UCSD-AML1 (cell line): ENCODE data around the gene AP1B1.
"Not testable (repeated sequence)": the region's sequence is repeated elsewhere in the genome, so short reads cannot be mapped to it uniquely, and the experiment has no call there.

ENCODE experiments used
- DNase-seq: peaks from one replicate; lab custom pipeline; 2025; ENCODE audit not compliant: unreplicated experiment; lab: John Stamatoyannopoulos, UW

Gene AP1B1

DNA sequence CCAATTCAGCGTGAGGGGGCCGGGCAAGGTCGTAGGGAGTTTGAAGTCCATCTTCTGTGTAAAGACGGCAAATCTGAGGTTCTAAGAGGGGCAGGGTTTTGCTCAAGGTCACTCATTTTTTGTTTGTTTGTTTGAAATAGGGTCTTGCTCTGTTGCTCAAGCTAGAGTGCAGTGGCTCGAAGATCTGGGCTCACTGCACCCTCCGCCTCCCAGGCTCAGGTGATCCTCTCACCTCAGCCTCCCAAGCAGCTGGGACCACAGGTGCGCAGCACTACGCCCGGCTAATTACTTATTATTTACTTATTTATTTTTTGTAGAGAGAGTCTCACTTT, 355 bp upstream of the AP1B1 start:
- no peak for DNase-seq

- DNase-seq, result no peak
These were observed 1.7 kb downstream of the AP1B1 start for GRCh38 chr22:29386708-29387107.

- peak; percentile 35 for DNase-seq
These were observed 2.6 kb downstream of the AP1B1 start for GRCh38 chr22:29385748-29386147.

GRCh38 chr22:29385151-29385704, 3.1 kb downstream of the AP1B1 start:
- DNase-seq, result no peak

DNA sequence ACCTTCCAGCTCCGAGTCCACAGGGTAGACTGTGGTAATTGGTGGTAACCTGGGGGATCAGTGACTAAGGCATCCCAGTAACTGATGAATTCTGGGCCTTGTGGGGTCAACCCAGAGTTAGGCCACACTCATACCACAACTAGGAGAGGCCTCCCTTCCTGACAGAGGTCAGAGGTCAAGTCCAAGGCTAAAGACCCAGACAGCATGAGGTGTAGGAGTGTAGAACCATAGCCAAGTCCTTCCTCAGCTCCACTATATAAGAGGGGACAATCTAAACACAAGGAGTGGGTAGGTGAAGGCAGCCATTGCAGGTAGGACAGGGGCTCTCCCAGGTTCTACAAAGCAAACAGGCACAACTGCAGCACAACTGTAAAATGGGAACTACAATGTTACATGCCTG, 4.6 kb downstream of the AP1B1 start:
- no peak for DNase-seq

GRCh38 chr22:29382580-29383302, 5.6 kb downstream of the AP1B1 start:
- DNase-seq, result no peak

GRCh38 chr22:29380856-29381255, 7.5 kb downstream of the AP1B1 start:
- DNase-seq, result no peak

DNA sequence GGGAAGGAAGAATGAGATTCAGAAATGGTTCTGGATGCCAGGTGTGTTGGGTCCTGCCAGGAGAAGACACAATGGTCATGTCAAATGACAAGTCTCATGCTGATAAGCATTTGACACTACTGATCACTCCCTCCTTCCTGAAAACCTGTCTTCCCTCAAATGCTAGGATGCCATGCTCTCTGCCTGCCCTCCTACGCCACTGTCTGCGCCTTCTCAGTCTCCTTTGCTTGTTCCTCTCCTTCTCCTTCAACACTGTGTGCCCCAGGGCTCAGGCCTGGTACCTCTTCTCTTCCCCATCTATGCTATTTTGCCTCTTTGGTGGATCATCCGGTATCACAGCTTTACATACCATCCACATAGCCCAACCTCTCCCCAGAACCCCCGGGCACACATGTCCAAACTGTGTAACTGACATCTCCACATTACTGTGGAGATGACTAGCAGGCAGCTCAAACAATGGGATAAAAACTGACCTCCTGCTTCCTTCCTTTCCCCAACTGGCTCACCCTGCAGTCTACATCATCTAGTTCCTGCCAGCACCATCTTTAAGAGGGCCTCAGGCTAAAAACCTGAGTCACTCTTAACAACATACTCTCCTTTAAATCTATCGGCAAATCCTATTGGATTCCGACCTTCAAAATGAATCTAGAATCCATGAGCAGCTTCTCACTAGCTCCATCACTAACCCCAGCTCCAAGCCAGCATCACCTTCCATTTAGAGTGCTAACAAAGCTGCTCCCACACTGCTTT, 8.2 kb downstream of the AP1B1 start:
- no peak for DNase-seq

DNA sequence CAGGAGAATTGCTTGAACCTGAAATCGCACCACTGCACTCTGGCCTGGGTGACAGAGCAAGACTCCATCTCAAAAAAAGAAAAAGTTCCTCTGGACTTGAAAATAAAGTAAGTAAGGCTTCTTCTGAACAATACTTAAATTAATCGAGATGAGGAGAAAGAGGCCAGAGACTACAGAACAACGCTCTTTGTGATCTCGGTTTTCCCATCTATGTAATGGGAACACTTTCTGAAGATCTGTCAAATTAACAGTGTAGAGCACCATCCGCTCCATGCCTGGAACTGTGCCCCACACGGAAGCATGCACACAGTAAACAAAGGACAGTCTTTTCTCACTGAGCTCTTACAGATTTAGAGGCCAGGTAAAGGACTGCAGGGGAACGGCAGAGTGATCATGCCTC, 9.1 kb downstream of the AP1B1 start:
- DNase-seq, result no peak

DNA sequence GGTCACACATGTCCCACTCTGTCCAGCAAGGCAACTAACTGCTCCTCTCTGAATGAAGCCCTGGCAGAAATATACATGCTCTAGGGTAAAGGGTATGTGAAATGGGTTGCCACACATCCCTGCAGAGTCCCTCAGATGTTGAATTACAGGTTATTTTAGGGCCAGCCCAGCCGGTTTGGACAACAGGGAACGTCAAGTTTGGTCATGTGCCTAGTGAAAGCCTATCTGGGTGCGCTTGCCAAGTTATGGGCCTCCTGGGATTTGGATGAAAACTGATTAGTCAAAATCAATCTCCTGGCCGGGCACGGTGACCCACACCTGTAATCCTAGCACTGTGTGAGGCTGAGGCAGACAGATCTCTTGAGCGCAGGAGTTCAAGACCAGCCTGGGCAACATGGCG, 10.4 kb downstream of the AP1B1 start:
- DNase-seq, result no peak

DNA sequence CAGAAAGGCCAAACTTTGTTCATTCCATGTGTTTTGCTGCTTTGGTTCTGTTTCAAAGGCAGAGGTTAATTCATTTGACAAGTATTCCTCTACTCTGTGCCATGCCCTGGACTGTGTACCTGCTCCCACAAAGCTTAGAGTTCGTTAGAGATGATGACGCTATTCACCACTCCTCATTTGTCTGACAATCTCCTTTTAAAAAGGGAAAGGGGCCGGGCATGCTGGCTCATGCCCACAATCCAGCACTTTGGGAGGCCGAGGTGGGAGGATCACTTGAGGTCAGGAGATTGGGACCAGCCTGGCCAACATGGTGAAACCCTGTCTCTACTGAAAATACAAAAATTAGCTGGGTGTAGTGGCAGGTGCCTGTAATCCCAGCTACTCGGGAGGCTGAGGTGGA, 11.7 kb downstream of the AP1B1 start:
- DNase-seq, result not testable (repeated sequence)

DNA sequence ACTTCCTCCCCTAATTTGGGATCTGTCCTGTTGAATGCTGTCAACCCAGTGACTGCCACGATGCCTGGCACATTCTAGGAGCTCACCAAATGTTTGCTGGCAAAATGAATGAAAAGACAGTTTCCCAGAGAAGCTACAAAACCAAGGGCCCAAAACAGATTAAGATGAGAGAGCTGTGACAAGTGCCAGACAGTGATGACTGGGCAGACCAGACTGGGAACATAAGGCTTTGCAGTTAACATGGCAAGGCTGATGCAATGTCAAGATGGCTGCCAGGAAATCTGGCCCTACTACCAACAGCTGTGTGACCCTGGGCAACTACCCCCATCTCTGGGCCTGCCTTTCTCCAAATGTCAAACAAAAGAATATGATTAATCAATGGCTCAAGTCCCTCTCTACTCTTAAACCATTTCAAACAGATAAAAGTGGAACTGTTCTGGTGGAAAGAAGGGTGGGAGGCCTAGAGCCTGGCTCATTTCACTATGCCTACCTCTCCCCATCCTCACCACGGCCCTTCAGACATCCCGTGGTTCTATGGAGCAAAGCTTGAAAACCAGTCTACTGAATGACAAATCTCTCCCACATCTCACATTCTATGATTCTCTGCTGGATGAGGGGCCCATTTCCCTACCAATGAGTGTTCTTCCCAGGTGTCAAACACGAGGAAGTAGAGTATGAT, 12.8 kb downstream of the AP1B1 start:
- no peak for DNase-seq

GRCh38 chr22:29374806-29375205, 13.6 kb downstream of the AP1B1 start:
- DNase-seq, result not testable (repeated sequence)

- no peak for DNase-seq
These were observed 14.0 kb downstream of the AP1B1 start for GRCh38 chr22:29374401-29374800.

DNA sequence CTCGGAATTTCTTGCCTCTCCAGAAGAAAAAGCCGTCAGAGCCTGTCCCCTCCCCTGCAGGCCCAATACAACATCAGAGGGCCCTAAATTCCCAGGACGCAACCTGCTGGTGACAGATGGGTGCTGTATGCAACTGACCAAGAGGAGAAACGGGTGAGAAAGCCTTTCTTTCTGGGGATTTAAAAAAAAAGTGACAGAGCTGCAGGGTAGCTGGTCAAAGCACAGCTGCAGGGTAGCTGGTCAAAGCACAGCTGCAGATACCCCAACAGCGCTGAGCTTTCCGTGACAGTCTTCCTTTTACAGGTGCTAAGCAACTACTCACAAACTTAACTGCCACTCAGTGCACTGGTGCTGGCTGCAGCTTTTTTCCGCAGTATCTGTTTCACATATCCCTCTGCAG, 17.8 kb downstream of the AP1B1 start:
- no peak for DNase-seq

GRCh38 chr22:29369460-29369859, 18.9 kb downstream of the AP1B1 start:
- peak; percentile 44 for DNase-seq

GRCh38 chr22:29359469-29359868, 28.9 kb downstream of the AP1B1 start:
- DNase-seq, result no peak

DNA sequence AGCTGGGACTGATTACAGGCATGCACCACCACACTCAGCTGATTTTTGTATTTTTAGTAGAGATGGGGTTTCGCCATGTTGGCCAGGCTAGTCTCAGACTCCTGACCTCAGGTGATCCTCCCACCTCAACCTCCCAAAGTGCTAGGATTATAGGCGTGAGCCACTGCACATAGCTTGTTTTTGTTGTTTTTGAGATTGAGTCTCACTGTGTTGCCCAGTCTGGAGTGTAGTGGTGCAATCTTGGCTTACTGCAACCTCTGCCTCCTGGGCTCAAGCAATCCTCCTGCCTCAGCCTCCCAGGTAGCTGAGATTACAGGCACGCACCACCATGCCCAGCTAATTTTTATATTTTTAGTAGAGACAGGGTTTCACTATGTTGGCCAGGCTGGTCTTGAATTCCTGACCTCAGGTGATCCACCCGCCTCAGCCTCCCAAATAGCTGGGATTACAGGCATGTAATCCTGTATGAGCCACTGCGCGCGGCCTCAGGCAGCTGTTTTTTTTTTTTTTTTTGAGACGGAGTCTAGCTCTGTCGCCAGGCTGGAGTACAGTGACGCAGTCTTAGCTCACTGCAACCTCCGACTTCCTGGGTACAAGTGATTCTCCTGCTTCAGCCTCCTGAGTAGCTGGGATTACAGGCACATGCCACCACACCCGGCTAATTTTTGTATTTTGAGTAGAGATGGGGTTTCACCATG, 31.0 kb downstream of the AP1B1 start:
- DNase-seq, result not testable (repeated sequence)

DNA sequence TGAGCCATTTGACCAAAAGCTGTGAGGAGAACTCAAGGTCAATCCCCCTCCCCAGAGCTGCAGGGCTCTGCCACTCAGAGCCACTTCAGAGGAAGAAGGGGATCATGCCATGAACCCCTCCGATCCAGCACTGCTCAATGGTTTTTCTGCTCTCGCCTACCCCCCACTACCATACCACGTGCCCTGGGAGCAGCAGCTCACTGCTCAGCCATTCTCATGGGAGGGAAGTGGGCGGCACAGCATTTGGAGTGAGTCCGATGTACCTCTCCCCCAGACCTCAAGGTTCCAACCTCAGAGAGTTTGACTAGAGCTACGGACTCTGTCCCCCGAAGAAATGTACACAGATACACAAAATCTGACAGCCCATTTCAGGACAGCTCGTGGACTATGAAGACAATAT, 34.5 kb downstream of the AP1B1 start:
- no peak for DNase-seq

DNA sequence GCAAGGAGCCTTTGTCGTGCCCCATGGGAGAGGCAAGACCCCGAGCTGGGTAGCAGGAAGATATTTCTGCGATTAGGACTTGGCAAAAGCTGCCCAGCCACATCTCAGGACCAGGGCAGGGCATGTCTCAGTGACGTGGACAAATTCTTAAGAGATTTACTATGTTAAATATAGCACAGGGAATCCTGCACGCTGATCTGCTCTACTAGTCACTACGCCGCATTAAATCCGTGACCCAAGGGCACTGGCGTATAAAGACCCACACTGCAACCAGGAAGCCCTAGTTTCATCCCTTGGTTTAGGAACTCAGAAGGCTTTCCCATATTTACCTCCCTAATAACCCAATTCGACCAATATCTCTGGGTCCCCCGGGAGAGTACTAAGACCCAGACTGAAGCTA, 35.1 kb downstream of the AP1B1 start:
- DNase-seq, result no peak

GRCh38 chr22:29352778-29353177, 35.6 kb downstream of the AP1B1 start:
- DNase-seq, result no peak
